GM12878 (cell line): Measurements from ENCODE around the gene SLFN11.

Source experiments
- CTCF ChIP-seq, 3 experiments: IDR thresholded peaks in 2 of 3; conservative IDR thresholded peaks in 1 of 3; 2 replicates each; pipeline ENCODE4 v1.5.1; 2011; ENCODE audit warnings: low read depth in 3 of 3, low read length in 3 of 3, mild to moderate bottlenecking in 3 of 3, control low read depth in 2 of 3, moderate library complexity in 2 of 3, inconsistent platforms in 1 of 3, mixed read lengths in 1 of 3; ENCODE audit not compliant: control insufficient read depth in 2 of 3, insufficient read depth in 1 of 3; ENCODE audit errors: extremely low read depth in 1 of 3
- EP300 ChIP-seq, 2 experiments: fragments of 150-350 bp in 1 of 2; IDR thresholded peaks; 2 replicates each; pipeline ENCODE4 v1.6.1; 2011 to 2012; ENCODE audit warnings: low read depth in 2 of 2, low read length in 2 of 2, borderline replicate concordance in 1 of 2, improper control_type of control experiment in 1 of 2, inconsistent platforms in 1 of 2; ENCODE audit not compliant: control insufficient read depth in 1 of 2
- EZH2 ChIP-seq: IDR thresholded peaks from 2 replicates; pipeline ENCODE4 v1.6.1; 2012; ENCODE audit warnings: low read depth, mild to moderate bottlenecking, control low read depth, inconsistent platforms, low read length, borderline replicate concordance; ENCODE audit not compliant: control insufficient read depth
- POLR2A ChIP-seq: IDR thresholded peaks from 2 replicates; pipeline ENCODE4 v1.6.1; 2011; ENCODE audit warnings: low read depth, mild to moderate bottlenecking, low read length
- POLR2AphosphoS2 ChIP-seq: IDR thresholded peaks from 2 replicates; pipeline ENCODE4 v1.6.1; 2011; ENCODE audit warnings: low read depth, mild to moderate bottlenecking, low read length, improper control_type of control experiment, moderate library complexity
- RAD21 ChIP-seq: IDR thresholded peaks from 2 replicates; pipeline ENCODE4 v1.6.1; 2011; ENCODE audit warnings: mild to moderate bottlenecking, low read depth, low read length, moderate library complexity; ENCODE audit not compliant: insufficient read depth
- TAF1 ChIP-seq: IDR thresholded peaks from 2 replicates; pipeline ENCODE4 v1.6.1; 2011; ENCODE audit warnings: mild to moderate bottlenecking, low read depth, low read length, borderline replicate concordance
- TARDBP ChIP-seq: IDR thresholded peaks from 2 replicates; pipeline ENCODE4 v1.6.1; 2016; ENCODE audit warnings: borderline replicate concordance
- WRNIP1 ChIP-seq: IDR thresholded peaks from 2 replicates; pipeline ENCODE4 v1.6.1; 2011; ENCODE audit warnings: low read depth, low read length, improper control_type of control experiment, borderline replicate concordance
- YY1 ChIP-seq: IDR thresholded peaks from 2 replicates; pipeline ENCODE4 v1.6.1; 2011; ENCODE audit warnings: low read depth, mild to moderate bottlenecking, low read length

GRCh38 chr17:35376245-35376644 lies 2.8 kb upstream of the SLFN11 start:
- TF ChIP-seq TAF1 (no peak), RAD21 (no peak), YY1 (no peak), POLR2AphosphoS2 (no peak), POLR2A (no peak), EZH2 (no peak), CTCF (IDR thresholded peaks at IDR 0.05 in 2 of 3, conservative IDR thresholded peaks at IDR 0.05 in 1 of 3; ENCODE audit: control insufficient read depth in 2 of 3, extremely low read depth in 1 of 3, insufficient read depth in 1 of 3, low read depth in 3 of 3, low read length in 3 of 3) (no peak), WRNIP1 (no peak), EP300 (IDR thresholded peaks at IDR 0.05; ENCODE audit: borderline replicate concordance in 1 of 2, control insufficient read depth in 1 of 2, low read depth in 2 of 2, low read length in 2 of 2) (no peak), TARDBP (no peak)
